GM23338 (cell line): Measurements from ENCODE around the gene MID1.

Source experiments
- CTCF ChIP-seq, 2 experiments: fragments of 200-600 bp in 1 of 2; sonication (generic) in 1 of 2; conservative IDR thresholded peaks; 2 replicates each; pipeline versions ENCODE4 v1.5.1 to v1.6.1; 2016 to 2017; ENCODE audit warnings: antibody characterized with exemption in 2 of 2, low read depth in 2 of 2, mild to moderate bottlenecking in 2 of 2, moderate library complexity in 1 of 2
- EZH2 ChIP-seq: fragments of 200-600 bp; sonication (generic); IDR thresholded peaks from one replicate; pipeline ENCODE4 v1.8.0; 2017; ENCODE audit warnings: antibody characterized with exemption, mild to moderate bottlenecking, low read depth; ENCODE audit not compliant: unreplicated experiment
- EZH2phosphoT487 ChIP-seq: fragments of 200-600 bp; sonication (generic); IDR thresholded peaks from one replicate; pipeline ENCODE4 v1.8.1; 2018; ENCODE audit warnings: antibody characterized with exemption; ENCODE audit not compliant: unreplicated experiment
- POLR2AphosphoS5 ChIP-seq: IDR thresholded peaks from 2 replicates; pipeline ENCODE4 v1.6.1; 2016; ENCODE audit warnings: antibody characterized with exemption, low read depth
- REST ChIP-seq: IDR thresholded peaks from one replicate; pipeline ENCODE4 v1.6.1; 2018; ENCODE audit warnings: antibody characterized with exemption; ENCODE audit not compliant: unreplicated experiment
- ZNF462 ChIP-seq: fragments of 250-450 bp; sonication (Bioruptor Pico); IDR thresholded peaks from 2 replicates; pipeline ENCODE4 v1.5.0; 2020; ENCODE audit warnings: mild to moderate bottlenecking, moderate library complexity

- peak; percentile 73 to 75 for TF ChIP-seq CTCF (conservative IDR thresholded peaks at IDR 0.05; ENCODE audit: low read depth in 2 of 2)
- no peak for TF ChIP-seq EZH2
- TF ChIP-seq POLR2AphosphoS5 = no peak
- no peak for TF ChIP-seq EZH2phosphoT487
- TF ChIP-seq REST = no peak
- TF ChIP-seq ZNF462 (CRISPR knock-in tag) = no peak
Measured at GRCh38 chrX:10615931-10616774, 4.2 kb downstream of the MID1 start.
